ENCODE data around the gene KLF6. TPM values are rescaled to one million over a fixed set of nuclear protein-coding genes. Genes with fewer than 3 reads are reported as not detected.

The KLF6 gene
- total RNA-seq, 4 donors from 2014 or later: 156 to 226 (median 189) TPM

DNA sequence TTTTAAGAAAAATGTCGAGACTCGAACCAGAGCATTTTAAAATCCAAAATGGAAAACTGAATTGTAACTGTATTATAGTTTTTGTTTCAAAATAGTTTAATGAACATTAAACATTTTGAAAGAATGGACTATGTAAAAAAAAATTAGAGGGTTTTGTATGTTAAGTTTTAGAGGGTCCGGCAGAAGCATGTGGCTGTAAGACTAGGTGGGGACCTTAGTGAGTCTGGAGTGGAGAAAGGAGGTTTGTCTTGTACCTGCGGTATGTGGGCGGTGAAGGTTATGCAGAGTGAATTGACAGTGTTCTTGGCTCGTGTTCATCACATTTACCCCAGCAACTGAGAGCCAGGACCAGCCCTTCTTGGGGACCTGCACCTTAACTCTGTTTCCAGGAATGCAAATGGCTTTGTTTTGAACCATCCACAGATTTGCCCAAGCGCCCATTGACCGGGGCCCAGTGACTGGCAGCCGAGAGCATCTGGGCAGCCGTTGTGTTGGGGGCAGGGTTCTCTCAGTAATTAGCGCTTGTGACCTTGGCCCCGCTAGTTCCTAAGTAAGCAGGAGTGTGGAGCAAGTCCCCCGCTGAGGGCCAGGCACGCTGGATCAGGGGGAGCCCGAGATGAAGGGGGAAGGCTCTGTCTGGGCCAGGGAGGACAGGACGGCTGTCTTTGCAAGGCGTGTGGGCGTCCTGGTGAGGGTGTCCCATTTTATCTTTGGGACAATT is 1.4 kb upstream of the KLF6 start:
- H3K27me3 ChIP-seq: no peaks in the 10 kb centered on the region
- WGBS, 2 donors: 60 to 61% methylated on average over 18 of the region's 18 CpGs
- no peak for DNase-seq (ENCODE audit: low spot score in 2 of 2)
- TF ChIP-seq, protein P1, sequence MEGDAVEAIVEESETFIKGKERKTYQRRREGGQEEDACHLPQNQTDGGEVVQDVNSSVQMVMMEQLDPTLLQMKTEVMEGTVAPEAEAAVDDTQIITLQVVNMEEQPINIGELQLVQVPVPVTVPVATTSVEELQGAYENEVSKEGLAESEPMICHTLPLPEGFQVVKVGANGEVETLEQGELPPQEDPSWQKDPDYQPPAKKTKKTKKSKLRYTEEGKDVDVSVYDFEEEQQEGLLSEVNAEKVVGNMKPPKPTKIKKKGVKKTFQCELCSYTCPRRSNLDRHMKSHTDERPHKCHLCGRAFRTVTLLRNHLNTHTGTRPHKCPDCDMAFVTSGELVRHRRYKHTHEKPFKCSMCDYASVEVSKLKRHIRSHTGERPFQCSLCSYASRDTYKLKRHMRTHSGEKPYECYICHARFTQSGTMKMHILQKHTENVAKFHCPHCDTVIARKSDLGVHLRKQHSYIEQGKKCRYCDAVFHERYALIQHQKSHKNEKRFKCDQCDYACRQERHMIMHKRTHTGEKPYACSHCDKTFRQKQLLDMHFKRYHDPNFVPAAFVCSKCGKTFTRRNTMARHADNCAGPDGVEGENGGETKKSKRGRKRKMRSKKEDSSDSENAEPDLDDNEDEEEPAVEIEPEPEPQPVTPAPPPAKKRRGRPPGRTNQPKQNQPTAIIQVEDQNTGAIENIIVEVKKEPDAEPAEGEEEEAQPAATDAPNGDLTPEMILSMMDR (IDR thresholded peaks at IDR 0.05): no peak
- TF ChIP-seq POLR2A (IDR thresholded peaks at IDR 0.05) (no peak), EP300 (IDR thresholded peaks at IDR 0.05) (peak in 1 of 2 donors; percentile 38)
- peaks cover 0 to 27% (median 0%) of the 10 kb centered on the region in 4 donors for H3K9me3 ChIP-seq
- H3K4me3 ChIP-seq: peak overlapping the region; percentile 71 to 98 (median 85)
- peak overlapping the region; percentile 99 to 100 (median 100) for H3K27ac ChIP-seq
- peaks cover 0 to 2% (median under 1%) of the 10 kb centered on the region in 4 donors for H3K4me1 ChIP-seq
- peaks cover 3 to 7% (median 4%) of the 10 kb centered on the region in 3 donors for H3K36me3 ChIP-seq

DNA sequence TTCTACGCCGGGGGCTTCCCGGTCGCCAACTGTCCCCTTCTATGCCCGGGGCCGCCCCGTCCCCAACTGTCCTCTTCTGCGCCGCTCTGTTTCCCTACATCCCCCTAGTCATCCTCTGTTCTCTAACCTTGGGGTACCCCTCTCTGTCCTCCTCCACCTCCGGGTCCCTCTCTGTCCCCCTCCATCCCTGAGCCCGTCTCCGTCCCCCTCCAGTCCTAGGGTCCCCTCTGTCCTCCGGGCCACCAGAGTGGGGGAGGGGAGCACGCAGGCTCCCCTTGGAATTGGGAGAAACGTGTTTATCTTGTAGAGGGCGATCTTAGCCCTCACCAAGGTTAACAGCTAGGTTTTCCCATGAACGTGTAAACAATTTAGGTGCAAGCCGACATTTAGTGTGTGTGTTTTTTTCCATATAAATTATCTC is 852 bp upstream of the KLF6 start:
- Histone ChIP-seq H3K36me3 (peaks cover 6 to 13% (median 10%) of the 10 kb centered on the region in 3 donors), H3K9me3 (peaks cover 0 to 22% (median 0%) of the 10 kb centered on the region in 4 donors), H3K4me1 (peaks cover 0 to 8% (median 4%) of the 10 kb centered on the region in 4 donors), H3K27me3 (no peaks in the 10 kb centered on the region), H3K4me3 (peak overlapping the region; percentile 71 to 98 (median 85)), H3K27ac (peak overlapping the region; percentile 99 to 100 (median 100))
- 1 to 2% methylated on average over 18 of the region's 18 CpGs for WGBS, 2 donors
- DNase-seq (ENCODE audit: low spot score in 2 of 2): no peak
- TF ChIP-seq EP300 (IDR thresholded peaks at IDR 0.05) (peak in 1 of 2 donors; percentile 31), POLR2A (IDR thresholded peaks at IDR 0.05) (no peak)

DNA sequence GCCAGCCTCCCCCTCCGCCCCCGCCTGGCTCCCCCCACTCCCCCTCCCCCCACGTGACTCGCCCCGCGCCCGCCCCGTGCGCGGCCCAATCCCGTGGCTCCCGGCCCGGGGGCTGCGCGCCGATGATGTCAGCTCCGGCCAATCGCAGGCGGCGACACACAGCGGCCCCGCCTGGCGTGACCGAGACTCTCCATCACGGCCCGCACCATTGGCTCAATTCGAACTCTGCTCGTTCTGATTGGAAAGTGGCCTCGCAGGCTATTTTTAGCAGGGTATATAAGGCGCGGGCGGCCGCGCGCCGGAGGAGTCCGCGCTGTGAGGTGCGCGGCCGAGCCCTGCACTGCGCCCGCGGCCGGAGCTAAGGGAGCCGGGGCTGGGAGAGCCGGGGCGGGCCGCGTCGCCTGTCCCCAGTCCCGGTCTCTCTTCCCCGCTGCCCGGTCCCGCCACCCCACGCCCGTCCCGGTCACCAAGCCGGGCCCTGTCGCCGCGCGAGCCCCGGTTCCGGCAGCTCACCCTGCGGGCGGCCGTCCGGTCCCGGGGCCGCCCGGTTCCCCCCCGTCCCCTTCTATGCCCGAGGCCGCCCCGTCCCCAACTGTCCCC is 342 bp upstream of the KLF6 start:
- H3K4me1 ChIP-seq: peaks cover 0 to 13% (median 6%) of the 10 kb centered on the region in 4 donors
- H3K27ac ChIP-seq: peak overlapping the region; percentile 99 to 100 (median 100)
- peak; percentile 98 to 99 for DNase-seq (ENCODE audit: low spot score in 2 of 2)
- no peaks in the 10 kb centered on the region for H3K27me3 ChIP-seq
- peaks cover 0 to 17% (median 0%) of the 10 kb centered on the region in 4 donors for H3K9me3 ChIP-seq
- 1 to 5% methylated on average over 13 to 67 of the region's 76 CpGs for WGBS, 2 donors
- TF ChIP-seq, protein P1 (IDR thresholded peaks at IDR 0.05): peak in 4 of 5 experiments; percentile 4 to 70 (median 36)
- TF ChIP-seq EP300 (IDR thresholded peaks at IDR 0.05): peak; percentile 85 to 97
- peak; percentile 99 to 100 for TF ChIP-seq POLR2A (IDR thresholded peaks at IDR 0.05)
- H3K4me3 ChIP-seq: peak overlapping the region; percentile 83 to 98 (median 88)
- peaks cover 9 to 18% (median 12%) of the 10 kb centered on the region in 3 donors for H3K36me3 ChIP-seq

DNA sequence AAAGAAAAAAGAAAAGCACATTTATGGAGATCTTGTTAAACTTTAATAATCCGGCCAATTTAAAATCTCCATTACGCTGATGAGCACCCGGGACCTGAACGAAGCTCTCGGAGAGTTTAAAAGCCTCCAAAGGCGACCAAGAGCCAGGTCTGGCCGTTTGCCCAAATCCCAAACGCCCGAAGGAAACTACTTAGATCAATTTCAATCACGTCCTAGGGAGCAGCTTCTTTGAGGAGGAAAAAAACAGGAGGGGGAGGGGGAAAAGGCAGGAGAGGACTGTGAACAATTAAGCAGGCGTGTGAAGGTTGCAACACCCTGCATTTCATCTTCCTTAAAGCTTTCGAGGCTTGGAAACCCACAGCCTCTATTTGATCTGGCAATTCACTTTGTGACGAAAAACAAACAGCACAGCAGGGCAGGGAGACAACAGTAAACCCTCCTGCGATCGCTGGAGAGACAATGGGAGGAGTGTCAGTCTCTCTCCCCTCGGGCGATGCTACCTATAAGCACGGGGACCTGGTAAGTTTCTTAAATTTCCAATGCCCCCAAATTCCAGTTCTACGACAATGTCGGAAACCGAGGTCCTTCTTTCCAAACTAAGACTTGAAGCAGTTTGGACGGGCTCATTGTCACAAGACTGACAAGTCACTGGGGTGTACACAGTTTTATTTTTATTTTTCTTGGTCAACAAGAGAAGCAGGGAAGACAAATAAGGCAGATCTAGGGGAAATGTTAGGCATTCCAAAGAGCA is 1.2 kb downstream of the KLF6 start:
- TF ChIP-seq POLR2A (IDR thresholded peaks at IDR 0.05) (peak in 1 of 2 donors; percentile 21), EP300 (IDR thresholded peaks at IDR 0.05) (peak in 1 of 2 donors; percentile 70)
- TF ChIP-seq, protein P1 (IDR thresholded peaks at IDR 0.05): no peak
- Histone ChIP-seq H3K4me3 (peak overlapping the region; percentile 83 to 98 (median 88)), H3K36me3 (peaks cover 13 to 33% (median 23%) of the 10 kb centered on the region in 3 donors), H3K4me1 (peaks cover 0 to 27% (median 19%) of the 10 kb centered on the region in 4 donors), H3K9me3 (peaks cover 0 to 2% (median 0%) of the 10 kb centered on the region in 4 donors), H3K27me3 (no peaks in the 10 kb centered on the region), H3K27ac (peak overlapping the region; percentile 98 to 100 (median 99))
- WGBS, 2 donors: 0% methylated on average over 22 of the region's 22 CpGs
- peak; percentile 61 to 76 for DNase-seq (ENCODE audit: low spot score in 2 of 2)

DNA sequence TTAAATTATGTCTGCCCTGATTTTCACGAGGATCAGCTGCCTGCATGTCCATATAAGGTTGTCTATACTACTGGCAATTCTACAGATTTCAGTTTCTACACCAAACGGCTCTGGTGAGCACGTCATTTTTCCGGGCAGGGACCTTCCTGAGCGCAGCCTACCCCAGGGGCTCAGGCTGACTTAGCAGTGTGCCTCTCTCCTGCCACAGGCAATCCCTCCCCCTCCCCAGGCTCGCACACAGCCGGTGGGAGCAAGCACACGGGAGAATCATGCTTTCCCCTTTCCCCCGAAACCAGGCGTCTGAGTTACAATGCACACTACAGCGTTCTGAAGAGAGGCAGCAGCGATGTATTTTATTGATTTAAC is 1.7 kb downstream of the KLF6 start:
- Histone ChIP-seq H3K4me1 (peaks cover 0 to 33% (median 24%) of the 10 kb centered on the region in 4 donors), H3K36me3 (peaks cover 13 to 39% (median 28%) of the 10 kb centered on the region in 3 donors), H3K27me3 (no peaks in the 10 kb centered on the region), H3K9me3 (no peaks in the 10 kb centered on the region), H3K27ac (peak overlapping the region; percentile 98 to 100 (median 99)), H3K4me3 (peak overlapping the region; percentile 83 to 98 (median 88))
- WGBS, 2 donors: 0 to 1% methylated on average over 12 of the region's 12 CpGs
- DNase-seq (ENCODE audit: low spot score in 2 of 2): peak in 1 of 2 donors; percentile 53
- TF ChIP-seq, protein P1 (IDR thresholded peaks at IDR 0.05): no peak
- TF ChIP-seq POLR2A (IDR thresholded peaks at IDR 0.05): no peak
- TF ChIP-seq EP300 (IDR thresholded peaks at IDR 0.05): no peak

Data from tibial nerve (tissue), 4 donors.